Smooth muscle cell (in vitro differentiated cells): ENCODE data around the gene ACOX2. TPM values are rescaled to one million over a fixed set of nuclear protein-coding genes. Genes with fewer than 3 reads are reported as not detected.

Experiments used
- DNase-seq: peaks from one replicate; lab custom pipeline; 2025; ENCODE audit not compliant: unreplicated experiment; lab: John Stamatoyannopoulos, UW
- H2AFZ ChIP-seq: fragments of 200-600 bp; sonication (generic); 2 replicates; pipeline ENCODE4 v1.6.0; 2016; ENCODE audit warnings: antibody characterized with exemption, low read depth, mild to moderate bottlenecking
- H3F3A ChIP-seq: fragments of 200-600 bp; sonication (generic); 2 replicates; pipeline ENCODE4 v1.6.0; 2017; ENCODE audit warnings: antibody characterized with exemption, low read depth
- H3K27ac ChIP-seq: fragments of 200-600 bp; sonication (generic); 2 replicates; pipeline ENCODE4 v1.5.1; 2016; ENCODE audit warnings: low read depth, mild to moderate bottlenecking
- H3K27me3 ChIP-seq: fragments of 200-600 bp; sonication (generic); 2 replicates; pipeline ENCODE4 v1.6.1; 2016; ENCODE audit warnings: low read depth, mild to moderate bottlenecking
- H3K36me3 ChIP-seq: fragments of 200-600 bp; sonication (generic); 2 replicates; pipeline ENCODE4 v1.5.1; 2016; ENCODE audit warnings: low read depth
- H3K4me1 ChIP-seq: fragments of 200-600 bp; sonication (generic); 2 replicates; pipeline ENCODE4 v1.5.1; 2016; ENCODE audit warnings: low read depth
- H3K4me2 ChIP-seq: fragments of 200-600 bp; sonication (generic); 2 replicates; pipeline ENCODE4 v1.6.0; 2016; ENCODE audit warnings: mild to moderate bottlenecking
- H3K4me3 ChIP-seq: fragments of 200-600 bp; sonication (generic); 2 replicates; pipeline ENCODE4 v1.5.1; 2016; ENCODE audit warnings: mild to moderate bottlenecking
- H3K79me2 ChIP-seq: fragments of 200-600 bp; sonication (generic); 2 replicates; pipeline ENCODE4 v1.6.0; 2016; ENCODE audit warnings: low read depth, mild to moderate bottlenecking
- H3K9ac ChIP-seq: fragments of 200-600 bp; sonication (generic); 2 replicates; pipeline ENCODE4 v1.6.0; 2016; ENCODE audit warnings: low read depth
- H3K9me3 ChIP-seq: fragments of 200-600 bp; sonication (generic); replicated peaks from 2 replicates; pipeline ENCODE4 v1.5.1; 2016; ENCODE audit warnings: low read depth
- H4K20me1 ChIP-seq: fragments of 200-600 bp; sonication (generic); 2 replicates; pipeline ENCODE4 v1.6.0; 2016; ENCODE audit warnings: low read depth
- CTCF ChIP-seq: fragments of 200-600 bp; sonication (generic); IDR thresholded peaks from 2 replicates; pipeline ENCODE4 v1.5.1; 2017; ENCODE audit warnings: borderline replicate concordance, mild to moderate bottlenecking, antibody characterized with exemption; ENCODE audit not compliant: insufficient read depth, poor library complexity, severe bottlenecking
- WGBS: methylation state at CpG from one replicate; pipeline ENCODE4 v1.1.7; 2016; ENCODE audit warnings: low lambda C conversion rate; 5-methylcytosine and 5-hydroxymethylcytosine counted together
- polyA plus RNA-seq: library from polyadenylated mRNA; unstranded; fragments of >200 nt; fragmentation: Nextera tagmentation; extraction: Ambion mirVana; gene quantifications from 2 replicates; pipeline ENCODE4 v1.2.1, GENCODE V29; 2016
- total RNA-seq: library from RNA; depleted of rRNA; stranded (reverse); fragments of >200 nt; gene quantifications from 2 replicates; pipeline ENCODE4 v1.2.3, GENCODE V29; 2014

ACOX2 gene
- total and polyA plus RNA-seq, 2 experiments from 2014 or later: 8.5 to 13.2 TPM

- no peak overlapping the region for H3K4me3 ChIP-seq
- H3K36me3 ChIP-seq: no peaks in the 10 kb centered on the region
- H3K9ac ChIP-seq: no peak overlapping the region
- peaks cover 7% of the 10 kb centered on the region for H3K9me3 ChIP-seq
- no peak overlapping the region for H2AFZ ChIP-seq
- no peak for DNase-seq
- no peak overlapping the region for H3K4me2 ChIP-seq
- H3K27me3 ChIP-seq: no peaks in the 10 kb centered on the region
- H3K79me2 ChIP-seq: no peaks in the 10 kb centered on the region
- H3K27ac ChIP-seq: no peak overlapping the region
- 89% methylated on average over 1 of the region's 1 CpG for WGBS
- H3K4me1 ChIP-seq: no peaks in the 10 kb centered on the region
- H4K20me1 ChIP-seq: no peaks in the 10 kb centered on the region
- no peak for TF ChIP-seq CTCF
- H3F3A ChIP-seq: no peaks in the 10 kb centered on the region
Measured at GRCh38 chr3:58553003-58553402, 16.0 kb upstream of the ACOX2 start.

- Histone ChIP-seq H3K4me2 (no peak overlapping the region), H3K4me1 (no peaks in the 10 kb centered on the region), H3K36me3 (no peaks in the 10 kb centered on the region), H2AFZ (no peak overlapping the region), H3K4me3 (no peak overlapping the region), H3K9me3 (peaks cover 7% of the 10 kb centered on the region), H3K27me3 (no peaks in the 10 kb centered on the region), H3K79me2 (no peaks in the 10 kb centered on the region), H3K27ac (no peak overlapping the region), H3F3A (no peaks in the 10 kb centered on the region), H4K20me1 (no peaks in the 10 kb centered on the region), H3K9ac (no peak overlapping the region)
- 94% methylated on average over 4 of the region's 4 CpGs for WGBS
- no peak for DNase-seq
- TF ChIP-seq CTCF: no peak
Measured at GRCh38 chr3:58551636-58552180, 14.7 kb upstream of the ACOX2 start.

GRCh38 chr3:58544541-58544940 is 7.6 kb upstream of the ACOX2 start:
- no peak for TF ChIP-seq CTCF
- no peak overlapping the region for H3K4me2 ChIP-seq
- H3K27ac ChIP-seq: no peak overlapping the region
- no peaks in the 10 kb centered on the region for H3K79me2 ChIP-seq
- H2AFZ ChIP-seq: no peak overlapping the region
- WGBS: 93% methylated on average over 3 of the region's 3 CpGs
- no peaks in the 10 kb centered on the region for H3K9me3 ChIP-seq
- DNase-seq: no peak
- H3K4me3 ChIP-seq: no peak overlapping the region
- H3K9ac ChIP-seq: no peak overlapping the region
- no peaks in the 10 kb centered on the region for H4K20me1 ChIP-seq
- no peaks in the 10 kb centered on the region for H3F3A ChIP-seq
- no peaks in the 10 kb centered on the region for H3K4me1 ChIP-seq
- H3K36me3 ChIP-seq: no peaks in the 10 kb centered on the region
- H3K27me3 ChIP-seq: no peaks in the 10 kb centered on the region

- Histone ChIP-seq H2AFZ (no peak overlapping the region), H3K4me3 (no peak overlapping the region), H3K27ac (no peak overlapping the region), H3K9me3 (no peaks in the 10 kb centered on the region), H3F3A (no peaks in the 10 kb centered on the region), H3K4me2 (no peak overlapping the region), H3K4me1 (peaks cover 16% of the 10 kb centered on the region), H3K79me2 (no peaks in the 10 kb centered on the region), H4K20me1 (no peaks in the 10 kb centered on the region), H3K36me3 (no peaks in the 10 kb centered on the region), H3K27me3 (no peaks in the 10 kb centered on the region), H3K9ac (no peak overlapping the region)
- DNase-seq: no peak
- 94% methylated on average over 8 of the region's 8 CpGs for WGBS
- TF ChIP-seq CTCF: no peak
Measured at GRCh38 chr3:58540176-58540858, 3.3 kb upstream of the ACOX2 start.
